HepG2 (cell line): ENCODE data around the gene FBLN5. TPM values are rescaled to one million over a fixed set of nuclear protein-coding genes. Genes with fewer than 3 reads are reported as not detected.

Source experiments
- ATAC-seq: fragments of 200-7000 bp; cut with Tn5 transposase; 3 replicates; pipeline ENCODE4 v1.9.1; 2020; ENCODE audit warnings: mild to moderate bottlenecking, moderate library complexity
- BruUV-seq: library from RNA; stranded (reverse); fragments of 400-500 nt; replicated peaks from 2 replicates; lab custom pipeline; 2021; lab: Mats Ljungman, UMichigan
- CTCF ChIA-PET: fragments of 300-600 bp; formaldehyde crosslinking; extraction: SDS; loops from one replicate; lab custom pipeline; 2021; ENCODE audit warnings: low total read pairs, inconsistent platforms, low intra/inter-chr PET ratio; lab: Yijun Ruan, JAX
- POLR2A ChIA-PET: fragments of 350-600 bp; sonication (Branson Sonifier 250); formaldehyde crosslinking; loops from one replicate; lab custom pipeline; 2020; ENCODE audit warnings: antibody characterized with exemption, inconsistent platforms; lab: Yijun Ruan, JAX
- DNase-seq: peaks from one replicate; pipeline ENCODE4 v3.0.0-alpha.2; 2015; ENCODE audit warnings: low spot score
- FAIRE-seq: peaks from 3 replicates; lab custom pipeline; 2011; peaks lifted over from hg19 to GRCh38; lab: Jason Lieb, UNC
- H2AFZ ChIP-seq: one replicate; pipeline ENCODE4 v1.6.1; 2011; ENCODE audit warnings: low read length, inconsistent platforms
- H3K27ac ChIP-seq: fragments of 300-600 bp; 3 replicates; pipeline ENCODE4 v1.8.0; 2011; ENCODE audit warnings: mixed run types, mild to moderate bottlenecking, mixed read lengths, low read length, inconsistent platforms; ENCODE audit not compliant: insufficient read depth; ENCODE audit errors: extremely low read length
- H3K27me3 ChIP-seq, 2 experiments: fragments of 200-600 bp in 1 of 2; 2 replicates in 1 of 2; 3 replicates in 1 of 2; pipeline versions ENCODE4 v1.6.0 to v1.8.0; 2011; ENCODE audit warnings: low read length in 2 of 2, mild to moderate bottlenecking in 2 of 2, moderate library complexity in 2 of 2, inconsistent platforms in 1 of 2; ENCODE audit not compliant: insufficient read depth in 2 of 2, control insufficient read depth in 1 of 2
- H3K36me3 ChIP-seq, 2 experiments: fragments of 200-600 bp in 1 of 2; replicated peaks in 1 of 2; 2 replicates in 1 of 2; 3 replicates in 1 of 2; pipeline versions ENCODE4 v1.5.1 to v1.8.0; 2011; ENCODE audit warnings: low read length in 2 of 2, inconsistent platforms in 1 of 2; ENCODE audit not compliant: insufficient read depth in 2 of 2, control insufficient read depth in 1 of 2
- H3K4me1 ChIP-seq: 2 replicates; pipeline ENCODE4 v1.5.1; 2012; ENCODE audit warnings: low read length, inconsistent platforms; ENCODE audit not compliant: insufficient read depth
- H3K4me2 ChIP-seq: 2 replicates; pipeline ENCODE4 v1.6.0; 2011; ENCODE audit warnings: low read depth, low read length, inconsistent platforms
- H3K4me3 ChIP-seq, 3 experiments: fragments of 200-600 bp in 1 of 3; sonication (generic), shearing (Covaris generic) in 1 of 3; replicated peaks in 1 of 3; 2 replicates each; pipeline ENCODE4 v1.5.1; 2011 to 2016; ENCODE audit warnings: low read length in 3 of 3, inconsistent platforms in 2 of 3, low read depth in 2 of 3, mild to moderate bottlenecking in 2 of 3, control low read depth in 1 of 3, mixed read lengths in 1 of 3; ENCODE audit not compliant: insufficient read depth in 1 of 3
- H3K79me2 ChIP-seq: one replicate; pipeline ENCODE4 v1.6.1; 2011; ENCODE audit warnings: low read length, inconsistent platforms; ENCODE audit not compliant: insufficient read depth
- H3K9ac ChIP-seq: 2 replicates; pipeline ENCODE4 v1.6.0; 2011; ENCODE audit warnings: mild to moderate bottlenecking, low read depth, low read length, inconsistent platforms; ENCODE audit not compliant: insufficient read depth
- H3K9me3 ChIP-seq: 2 replicates; pipeline ENCODE4 v1.5.1; 2012; ENCODE audit warnings: mild to moderate bottlenecking, low read length
- H4K20me1 ChIP-seq: 2 replicates; pipeline ENCODE4 v1.6.0; 2011; ENCODE audit warnings: inconsistent platforms, mild to moderate bottlenecking, low read length, moderate library complexity; ENCODE audit not compliant: insufficient read depth
- HNF1A ChIP-seq, 2 experiments: sonication (generic) in 1 of 2; formaldehyde crosslinking in 1 of 2; IDR thresholded peaks; 2 replicates each; pipeline versions ENCODE4 v1.4.0 to v1.6.1; 2016 to 2020; ENCODE audit warnings: borderline replicate concordance in 1 of 2, low read depth in 1 of 2, mild to moderate bottlenecking in 1 of 2, missing genetic modification reagents in 1 of 2
- LRRFIP1 ChIP-seq: sonication (generic); formaldehyde crosslinking; conservative IDR thresholded peaks from 2 replicates; pipeline ENCODE4 v1.4.0; 2020; ENCODE audit warnings: missing genetic modification reagents
- ZNF34 ChIP-seq: sonication (generic); formaldehyde crosslinking; IDR thresholded peaks from 2 replicates; pipeline ENCODE4 v1.4.0; 2020; ENCODE audit warnings: mild to moderate bottlenecking, missing genetic modification reagents, borderline replicate concordance
- ZNF781 ChIP-seq: sonication (generic); formaldehyde crosslinking; IDR thresholded peaks from 2 replicates; pipeline ENCODE4 v1.5.1; 2020; ENCODE audit warnings: borderline replicate concordance, mild to moderate bottlenecking, missing genetic modification reagents; ENCODE audit errors: not compliant biosample characterization
- ZSCAN25 ChIP-seq: sonication (generic); formaldehyde crosslinking; IDR thresholded peaks from 2 replicates; pipeline ENCODE4 v1.8.0; 2022; ENCODE audit warnings: mild to moderate bottlenecking, missing genetic modification reagents
- WGBS: methylation state at CpG from one replicate; pipeline ENCODE4 v1.1.6; 2017; ENCODE audit warnings: low lambda C conversion rate; 5-methylcytosine and 5-hydroxymethylcytosine counted together
- in situ Hi-C: cut with HindIII; loops from 2 replicates; pipeline ENCODE4 v1.10.0; 2017; ENCODE audit warnings: low pct_unique_long_range_greater_than_20kb; ENCODE audit not compliant: extremely low pct_ligation_motif_present
- intact Hi-C: fragments of 100-400 bp; cut with micrococcal nuclease; formaldehyde crosslinking; loops from one replicate; pipeline ENCODE4 v1.10.0; 2022; ENCODE audit not compliant: unreplicated experiment
- polyA plus RNA-seq, 8 experiments: library from polyadenylated mRNA; depleted of rRNA in 3 of 8; stranded (reverse) in 7 of 8; unstranded in 1 of 8; fragments of >200 nt; fragmentation: Illumina TruSeq in 4 of 8; extraction: Trizol in 4 of 8; gene quantifications; 2 replicates each; pipeline versions ENCODE4 v1.2.1 to v1.2.3, GENCODE V29; 2011 to 2016; ENCODE audit warnings: low read depth in 4 of 8, missing spikeins in 1 of 8, mixed read lengths in 1 of 8; ENCODE audit not compliant: insufficient read depth in 1 of 8
- total RNA-seq, 5 experiments: library from RNA; depleted of rRNA; stranded (reverse); fragments of >200 nt; fragmentation: Illumina TruSeq; extraction: Trizol; gene quantifications; 2 replicates each; pipeline ENCODE4 v1.2.3, GENCODE V29; 2016; ENCODE audit warnings: low read depth in 1 of 5
- TF ChIP-seq, protein P1 (sequence below): sonication (generic); formaldehyde crosslinking; IDR thresholded peaks from 2 replicates; pipeline ENCODE4 v1.8.0; 2022; ENCODE audit warnings: missing genetic modification reagents, low read depth, mild to moderate bottlenecking, borderline replicate concordance
- TF ChIP-seq, protein P2 (sequence below): sonication (generic); formaldehyde crosslinking; IDR thresholded peaks from 2 replicates; pipeline ENCODE4 v1.4.0; 2020; ENCODE audit warnings: missing genetic modification reagents
- TF ChIP-seq, protein P3 (sequence below): sonication (generic); formaldehyde crosslinking; IDR thresholded peaks from 2 replicates; pipeline ENCODE4 v1.8.1; 2022; ENCODE audit warnings: mild to moderate bottlenecking, missing genetic modification reagents

FBLN5 gene
- total and polyA plus RNA-seq, 2 of the 13 experiments (the other 11 are each of a cell fraction or from before 2014, with no cell fraction given), result 0.38 to 0.77 TPM

- Histone ChIP-seq H3K36me3 (no peaks in the 10 kb centered on the region), H2AFZ (no peak overlapping the region), H3K27me3 (no peaks in the 10 kb centered on the region), H3K4me1 (no peaks in the 10 kb centered on the region), H3K79me2 (no peaks in the 10 kb centered on the region), H3K27ac (no peak overlapping the region), H3K4me3 (no peak overlapping the region), H3K4me2 (no peak overlapping the region), H4K20me1 (no peaks in the 10 kb centered on the region), H3K9me3 (no peaks in the 10 kb centered on the region), H3K9ac (no peak overlapping the region)
- DNase-seq, result no peak
- no TSS peak for BruUV-seq
- in situ Hi-C loops, result no loop called here
- CTCF ChIA-PET, result no interaction called here
- POLR2A ChIA-PET, result no interaction called here
- no CpG with 5 or more reads among the region's 4 CpGs for WGBS
- FAIRE-seq, result no peak
- intact Hi-C loops, result no loop called here
- ATAC-seq, result no peak
- TF ChIP-seq LRRFIP1 (CRISPR knock-in tag) (no peak), ZNF34 (CRISPR knock-in tag) (no peak), ZSCAN25 (CRISPR knock-in tag) (no peak), ZNF781 (CRISPR knock-in tag) (no peak), HNF1A (IDR thresholded peaks at IDR 0.05; ENCODE audit: low read depth) (no peak), HNF1A (CRISPR knock-in tag; IDR thresholded peaks at IDR 0.05; ENCODE audit: borderline replicate concordance) (no peak)
- TF ChIP-seq, protein P1, sequence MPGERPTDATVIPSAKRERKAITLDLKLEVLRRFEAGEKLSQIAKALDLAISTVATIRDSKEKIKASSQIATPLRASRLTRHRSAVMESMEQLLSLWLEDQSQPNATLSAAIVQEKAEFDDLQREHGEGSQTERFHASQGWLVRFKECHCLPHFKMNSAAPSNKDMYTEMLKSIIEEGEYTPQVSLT, result no peak
- TF ChIP-seq, protein P2, sequence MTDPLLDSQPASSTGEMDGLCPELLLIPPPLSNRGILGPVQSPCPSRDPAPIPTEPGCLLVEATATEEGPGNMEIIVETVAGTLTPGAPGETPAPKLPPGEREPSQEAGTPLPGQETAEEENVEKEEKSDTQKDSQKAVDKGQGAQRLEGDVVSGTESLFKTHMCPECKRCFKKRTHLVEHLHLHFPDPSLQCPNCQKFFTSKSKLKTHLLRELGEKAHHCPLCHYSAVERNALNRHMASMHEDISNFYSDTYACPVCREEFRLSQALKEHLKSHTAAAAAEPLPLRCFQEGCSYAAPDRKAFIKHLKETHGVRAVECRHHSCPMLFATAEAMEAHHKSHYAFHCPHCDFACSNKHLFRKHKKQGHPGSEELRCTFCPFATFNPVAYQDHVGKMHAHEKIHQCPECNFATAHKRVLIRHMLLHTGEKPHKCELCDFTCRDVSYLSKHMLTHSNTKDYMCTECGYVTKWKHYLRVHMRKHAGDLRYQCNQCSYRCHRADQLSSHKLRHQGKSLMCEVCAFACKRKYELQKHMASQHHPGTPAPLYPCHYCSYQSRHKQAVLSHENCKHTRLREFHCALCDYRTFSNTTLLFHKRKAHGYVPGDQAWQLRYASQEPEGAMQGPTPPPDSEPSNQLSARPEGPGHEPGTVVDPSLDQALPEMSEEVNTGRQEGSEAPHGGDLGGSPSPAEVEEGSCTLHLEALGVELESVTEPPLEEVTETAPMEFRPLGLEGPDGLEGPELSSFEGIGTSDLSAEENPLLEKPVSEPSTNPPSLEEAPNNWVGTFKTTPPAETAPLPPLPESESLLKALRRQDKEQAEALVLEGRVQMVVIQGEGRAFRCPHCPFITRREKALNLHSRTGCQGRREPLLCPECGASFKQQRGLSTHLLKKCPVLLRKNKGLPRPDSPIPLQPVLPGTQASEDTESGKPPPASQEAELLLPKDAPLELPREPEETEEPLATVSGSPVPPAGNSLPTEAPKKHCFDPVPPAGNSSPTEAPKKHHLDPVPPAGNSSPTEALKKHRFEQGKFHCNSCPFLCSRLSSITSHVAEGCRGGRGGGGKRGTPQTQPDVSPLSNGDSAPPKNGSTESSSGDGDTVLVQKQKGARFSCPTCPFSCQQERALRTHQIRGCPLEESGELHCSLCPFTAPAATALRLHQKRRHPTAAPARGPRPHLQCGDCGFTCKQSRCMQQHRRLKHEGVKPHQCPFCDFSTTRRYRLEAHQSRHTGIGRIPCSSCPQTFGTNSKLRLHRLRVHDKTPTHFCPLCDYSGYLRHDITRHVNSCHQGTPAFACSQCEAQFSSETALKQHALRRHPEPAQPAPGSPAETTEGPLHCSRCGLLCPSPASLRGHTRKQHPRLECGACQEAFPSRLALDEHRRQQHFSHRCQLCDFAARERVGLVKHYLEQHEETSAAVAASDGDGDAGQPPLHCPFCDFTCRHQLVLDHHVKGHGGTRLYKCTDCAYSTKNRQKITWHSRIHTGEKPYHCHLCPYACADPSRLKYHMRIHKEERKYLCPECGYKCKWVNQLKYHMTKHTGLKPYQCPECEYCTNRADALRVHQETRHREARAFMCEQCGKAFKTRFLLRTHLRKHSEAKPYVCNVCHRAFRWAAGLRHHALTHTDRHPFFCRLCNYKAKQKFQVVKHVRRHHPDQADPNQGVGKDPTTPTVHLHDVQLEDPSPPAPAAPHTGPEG (CRISPR knock-in tag), result no peak
- TF ChIP-seq, protein P3, sequence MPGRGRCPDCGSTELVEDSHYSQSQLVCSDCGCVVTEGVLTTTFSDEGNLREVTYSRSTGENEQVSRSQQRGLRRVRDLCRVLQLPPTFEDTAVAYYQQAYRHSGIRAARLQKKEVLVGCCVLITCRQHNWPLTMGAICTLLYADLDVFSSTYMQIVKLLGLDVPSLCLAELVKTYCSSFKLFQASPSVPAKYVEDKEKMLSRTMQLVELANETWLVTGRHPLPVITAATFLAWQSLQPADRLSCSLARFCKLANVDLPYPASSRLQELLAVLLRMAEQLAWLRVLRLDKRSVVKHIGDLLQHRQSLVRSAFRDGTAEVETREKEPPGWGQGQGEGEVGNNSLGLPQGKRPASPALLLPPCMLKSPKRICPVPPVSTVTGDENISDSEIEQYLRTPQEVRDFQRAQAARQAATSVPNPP (CRISPR knock-in tag), result no peak
Observed at GRCh38 chr14:91882776-91883175, 64.7 kb downstream of the FBLN5 start.
